Fibroblast of skin of scalp (primary cell): ENCODE data around the gene CFDP1.

Experiments
- DNase-seq: peaks from one replicate; pipeline ENCODE4 v3.0.0-alpha.2; 2013

The CFDP1 gene

GRCh38 chr16:75402821-75403475 is 30.4 kb downstream of the CFDP1 start:
- DNase-seq = peak; percentile 56

- DNase-seq = peak; percentile 80
Observed at GRCh38 chr16:75402159-75402820, 31.0 kb downstream of the CFDP1 start.

- DNase-seq = no peak
Observed at GRCh38 chr16:75401691-75402090, 31.6 kb downstream of the CFDP1 start.

- DNase-seq = no peak
Observed at GRCh38 chr16:75398333-75398732, 35.0 kb downstream of the CFDP1 start.

GRCh38 chr16:75394941-75395340 is 38.4 kb downstream of the CFDP1 start:
- no peak for DNase-seq

GRCh38 chr16:75392906-75393305 is 40.4 kb downstream of the CFDP1 start:
- peak; percentile 15 for DNase-seq

- DNase-seq = no peak
Observed at GRCh38 chr16:75390926-75391653, 42.2 kb downstream of the CFDP1 start.

- DNase-seq = no peak
Observed at GRCh38 chr16:75389096-75389690, 44.1 kb downstream of the CFDP1 start.

- DNase-seq = no peak
Observed at GRCh38 chr16:75387951-75388350, 45.4 kb downstream of the CFDP1 start.

GRCh38 chr16:75385507-75386152 is 47.7 kb downstream of the CFDP1 start:
- peak; percentile 89 for DNase-seq

GRCh38 chr16:75383141-75383540 is 50.2 kb downstream of the CFDP1 start:
- no peak for DNase-seq

GRCh38 chr16:75382611-75383010 is 50.7 kb downstream of the CFDP1 start:
- DNase-seq = no peak

- peak; percentile 15 for DNase-seq
Observed at GRCh38 chr16:75380870-75381269, 52.4 kb downstream of the CFDP1 start.

- peak; percentile 22 for DNase-seq
Observed at GRCh38 chr16:75379911-75380847, 53.1 kb downstream of the CFDP1 start.

GRCh38 chr16:75379339-75379738 is 54.0 kb downstream of the CFDP1 start:
- peak; percentile 13 for DNase-seq

GRCh38 chr16:75378616-75379015 is 54.7 kb downstream of the CFDP1 start:
- DNase-seq = no peak

GRCh38 chr16:75377729-75378386 is 55.4 kb downstream of the CFDP1 start:
- DNase-seq = peak; percentile 96

- no peak for DNase-seq
Observed at GRCh38 chr16:75376475-75377161, 56.7 kb downstream of the CFDP1 start.

GRCh38 chr16:75374388-75374787 is 58.9 kb downstream of the CFDP1 start:
- DNase-seq = no peak

- peak; percentile 10 for DNase-seq
Observed at GRCh38 chr16:75372236-75372856, 61.0 kb downstream of the CFDP1 start.
